Endodermal cell (in vitro differentiated cells): ENCODE measurements around the gene TRIM14. TPM values are rescaled to one million over a fixed set of nuclear protein-coding genes. Genes with fewer than 3 reads are reported as not detected.

Source experiments
- DNase-seq: peaks from one replicate; pipeline ENCODE4 v3.0.0-alpha.2; 2017
- H3K27ac ChIP-seq: 2 replicates; pipeline ENCODE4 v1.5.1; 2013; ENCODE audit warnings: mild to moderate bottlenecking, low read depth, low read length, moderate library complexity
- H3K27me3 ChIP-seq: 2 replicates; pipeline ENCODE4 v1.6.1; 2013; ENCODE audit warnings: mild to moderate bottlenecking, low read length, moderate library complexity; ENCODE audit not compliant: insufficient read depth, control insufficient read depth, poor library complexity, severe bottlenecking
- H3K36me3 ChIP-seq: 2 replicates; pipeline ENCODE4 v1.7.0; 2013; ENCODE audit warnings: mild to moderate bottlenecking, low read length, moderate library complexity; ENCODE audit not compliant: control insufficient read depth, insufficient read depth
- H3K4me1 ChIP-seq: one replicate; pipeline ENCODE4 v1.7.0; 2013; ENCODE audit warnings: low read length; ENCODE audit not compliant: control insufficient read depth, insufficient read depth
- H3K4me3 ChIP-seq: 2 replicates; pipeline ENCODE4 v1.5.1; 2013; ENCODE audit warnings: mild to moderate bottlenecking, low read length, moderate library complexity
- H3K9ac ChIP-seq: 2 replicates; pipeline ENCODE4 v1.6.1; 2013; ENCODE audit warnings: mild to moderate bottlenecking, low read length, moderate library complexity; ENCODE audit not compliant: poor library complexity, severe bottlenecking; ENCODE audit errors: extremely low read depth
- H3K9me3 ChIP-seq: 2 replicates; pipeline ENCODE4 v1.6.1; 2013; ENCODE audit warnings: mild to moderate bottlenecking, low read length, moderate library complexity; ENCODE audit not compliant: control insufficient read depth
- H3K27ac Mint-ChIP-seq: 2 replicates; pipeline ENCODE4 v1.8.0; 2020; ENCODE audit warnings: mixed read lengths
- H3K27me3 Mint-ChIP-seq: 2 replicates; pipeline ENCODE4 v1.8.0; 2021; ENCODE audit warnings: mild to moderate bottlenecking, mixed read lengths; ENCODE audit not compliant: insufficient read depth
- H3K36me3 Mint-ChIP-seq: 2 replicates; pipeline ENCODE4 v1.8.0; 2020; ENCODE audit warnings: low read depth, mixed read lengths
- H3K4me1 Mint-ChIP-seq: 2 replicates; pipeline ENCODE4 v1.8.0; 2020; ENCODE audit warnings: mixed read lengths
- H3K4me3 Mint-ChIP-seq: 2 replicates; pipeline ENCODE4 v1.8.0; 2020; ENCODE audit warnings: mild to moderate bottlenecking, moderate library complexity, mixed read lengths
- H3K9me3 Mint-ChIP-seq: 2 replicates; pipeline ENCODE4 v1.8.0; 2020; ENCODE audit warnings: mild to moderate bottlenecking, mixed read lengths
- WGBS, 2 experiments: methylation state at CpG; one replicate each; pipeline versions ENCODE4 v1.1.5 to v1.1.7; 2013; ENCODE audit warnings: missing lambda C conversion rate in 2 of 2, mixed read lengths in 1 of 2; ENCODE audit not compliant: insufficient coverage in 1 of 2, insufficient read length in 1 of 2; 5-methylcytosine and 5-hydroxymethylcytosine counted together
- total RNA-seq, 2 donors: library from RNA; stranded (reverse); fragmentation: NEBNext Ultra II Directional in 1 of 2; extraction: Animal tissue kit (Norgen Biotek cat#: 25700) in 1 of 2; gene quantifications; 2 replicates in 1 of 2; 3 replicates in 1 of 2; pipeline ENCODE4 v1.2.1, GENCODE V29; 2021
- TF ChIP-seq, protein P1 (sequence below): fragments of 200-600 bp; sonication (generic); conservative IDR thresholded peaks from 2 replicates; pipeline ENCODE4 v1.5.0; 2021; ENCODE audit warnings: antibody characterized with exemption, mild to moderate bottlenecking

Gene TRIM14
- total RNA-seq, 2 donors from 2014 or later: 3.1 to 5.1 TPM

GRCh38 chr9:98086461-98086860, 32.6 kb downstream of the TRIM14 start:
- 95 to 100% methylated on average over 4 of the region's 4 CpGs for WGBS, 2 experiments
- H3K9me3 Mint-ChIP-seq: no peaks in the 10 kb centered on the region
- no peak overlapping the region for H3K27ac ChIP-seq
- no peak overlapping the region for H3K4me3 ChIP-seq
- no peaks in the 10 kb centered on the region for H3K9me3 ChIP-seq
- H3K4me1 ChIP-seq: peaks cover 6% of the 10 kb centered on the region
- H3K36me3 ChIP-seq: peaks cover 29% of the 10 kb centered on the region
- peaks cover 30% of the 10 kb centered on the region for H3K27me3 Mint-ChIP-seq
- H3K9ac ChIP-seq: no peak overlapping the region
- DNase-seq: no peak
- TF ChIP-seq, protein P1, sequence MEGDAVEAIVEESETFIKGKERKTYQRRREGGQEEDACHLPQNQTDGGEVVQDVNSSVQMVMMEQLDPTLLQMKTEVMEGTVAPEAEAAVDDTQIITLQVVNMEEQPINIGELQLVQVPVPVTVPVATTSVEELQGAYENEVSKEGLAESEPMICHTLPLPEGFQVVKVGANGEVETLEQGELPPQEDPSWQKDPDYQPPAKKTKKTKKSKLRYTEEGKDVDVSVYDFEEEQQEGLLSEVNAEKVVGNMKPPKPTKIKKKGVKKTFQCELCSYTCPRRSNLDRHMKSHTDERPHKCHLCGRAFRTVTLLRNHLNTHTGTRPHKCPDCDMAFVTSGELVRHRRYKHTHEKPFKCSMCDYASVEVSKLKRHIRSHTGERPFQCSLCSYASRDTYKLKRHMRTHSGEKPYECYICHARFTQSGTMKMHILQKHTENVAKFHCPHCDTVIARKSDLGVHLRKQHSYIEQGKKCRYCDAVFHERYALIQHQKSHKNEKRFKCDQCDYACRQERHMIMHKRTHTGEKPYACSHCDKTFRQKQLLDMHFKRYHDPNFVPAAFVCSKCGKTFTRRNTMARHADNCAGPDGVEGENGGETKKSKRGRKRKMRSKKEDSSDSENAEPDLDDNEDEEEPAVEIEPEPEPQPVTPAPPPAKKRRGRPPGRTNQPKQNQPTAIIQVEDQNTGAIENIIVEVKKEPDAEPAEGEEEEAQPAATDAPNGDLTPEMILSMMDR: no peak
- H3K27me3 ChIP-seq: no peaks in the 10 kb centered on the region
- peaks cover 15% of the 10 kb centered on the region for H3K4me1 Mint-ChIP-seq
- no peak overlapping the region for H3K4me3 Mint-ChIP-seq
- H3K36me3 Mint-ChIP-seq: peaks cover 20% of the 10 kb centered on the region
- no peak overlapping the region for H3K27ac Mint-ChIP-seq

GRCh38 chr9:98085944-98086343, 33.1 kb downstream of the TRIM14 start:
- Mint-ChIP-seq H3K27me3 (peaks cover 30% of the 10 kb centered on the region), H3K27ac (no peak overlapping the region), H3K4me1 (peaks cover 15% of the 10 kb centered on the region), H3K36me3 (peaks cover 20% of the 10 kb centered on the region), H3K4me3 (no peak overlapping the region), H3K9me3 (no peaks in the 10 kb centered on the region)
- Histone ChIP-seq H3K9me3 (no peaks in the 10 kb centered on the region), H3K36me3 (peaks cover 33% of the 10 kb centered on the region), H3K9ac (no peak overlapping the region), H3K27ac (no peak overlapping the region), H3K4me1 (peaks cover 6% of the 10 kb centered on the region), H3K4me3 (no peak overlapping the region), H3K27me3 (no peaks in the 10 kb centered on the region)
- TF ChIP-seq, protein P1: no peak
- 61 to 69% methylated on average over 7 of the region's 7 CpGs for WGBS, 2 experiments
- DNase-seq: peak; percentile 82

GRCh38 chr9:98085058-98085457, 34.0 kb downstream of the TRIM14 start:
- Histone ChIP-seq H3K9me3 (no peaks in the 10 kb centered on the region), H3K9ac (no peak overlapping the region), H3K27me3 (no peaks in the 10 kb centered on the region), H3K4me3 (no peak overlapping the region), H3K4me1 (peaks cover 6% of the 10 kb centered on the region), H3K36me3 (peaks cover 42% of the 10 kb centered on the region), H3K27ac (no peak overlapping the region)
- Mint-ChIP-seq H3K27me3 (peaks cover 30% of the 10 kb centered on the region), H3K4me3 (no peak overlapping the region), H3K27ac (no peak overlapping the region), H3K9me3 (no peaks in the 10 kb centered on the region), H3K36me3 (peaks cover 22% of the 10 kb centered on the region), H3K4me1 (peaks cover 15% of the 10 kb centered on the region)
- TF ChIP-seq, protein P1: no peak
- no peak for DNase-seq
- WGBS, 2 experiments: 92 to 96% methylated on average over 2 to 4 of the region's 4 CpGs
